ENCODE results near the gene NEIL1. TPM values are rescaled to one million over a fixed set of nuclear protein-coding genes. Genes with fewer than 3 reads are reported as not detected.

NEIL1 gene
- total and polyA plus RNA-seq, 2 donors (not counting 1 experiment from before 2014, with no cell fraction given): 0.68 to 6.3 TPM

- no peak for DNase-seq (ENCODE audit: low read depth in 2 of 2)
- H4K20me1 ChIP-seq (ENCODE audit: control insufficient read depth, extremely low read depth, insufficient read depth, low read length): no peaks in the 10 kb centered on the region
- H3K4me2 ChIP-seq (ENCODE audit: extremely low read depth, insufficient read depth, low read length): no peak overlapping the region
- no peak overlapping the region for H3K4me3 ChIP-seq (replicated peaks in 1 of 4; ENCODE audit: control extremely low read depth in 1 of 4, insufficient read depth in 1 of 4, low read depth in 3 of 4, low read length in 4 of 4)
- no peaks in the 10 kb centered on the region for H3K79me2 ChIP-seq (ENCODE audit: control insufficient read depth, insufficient read depth, low read length)
- no peak overlapping the region for H3K9ac ChIP-seq (ENCODE audit: insufficient read depth, low read length)
- H3K27me3 ChIP-seq (ENCODE audit: control insufficient read depth, insufficient read depth, low read length): peaks cover 5% of the 10 kb centered on the region
- H3K27ac ChIP-seq (ENCODE audit: insufficient read depth, low read length): no peak overlapping the region
- no peak overlapping the region for H2AFZ ChIP-seq (ENCODE audit: low read length)
- H3K9me3 ChIP-seq (ENCODE audit: control insufficient read depth, insufficient read depth, low read depth, low read length): no peaks in the 10 kb centered on the region
- H3K4me1 ChIP-seq (ENCODE audit: control insufficient read depth, extremely low read depth, insufficient read depth, low read length): no peaks in the 10 kb centered on the region
- peaks cover 2% of the 10 kb centered on the region for H3K36me3 ChIP-seq (ENCODE audit: control insufficient read depth, insufficient read depth, low read length)
- TF ChIP-seq CTCF (conservative IDR thresholded peaks at IDR 0.05 in 1 of 2, IDR thresholded peaks at IDR 0.05 in 1 of 2; ENCODE audit: low read depth in 1 of 2, low read length in 2 of 2) (no peak), EZH2 (IDR thresholded peaks at IDR 0.05; ENCODE audit: low read length, missing control alignments) (no peak)
These were observed 3.2 kb downstream of the NEIL1 start for GRCh38 chr15:75349851-75350588.

GRCh38 chr15:75350601-75351361 lies 3.9 kb downstream of the NEIL1 start:
- H3K27me3 ChIP-seq (ENCODE audit: control insufficient read depth, insufficient read depth, low read length): peaks cover 5% of the 10 kb centered on the region
- H3K27ac ChIP-seq (ENCODE audit: insufficient read depth, low read length): no peak overlapping the region
- H3K4me3 ChIP-seq (replicated peaks in 1 of 4; ENCODE audit: control extremely low read depth in 1 of 4, insufficient read depth in 1 of 4, low read depth in 3 of 4, low read length in 4 of 4): no peak overlapping the region
- H3K9me3 ChIP-seq (ENCODE audit: control insufficient read depth, insufficient read depth, low read depth, low read length): no peaks in the 10 kb centered on the region
- H2AFZ ChIP-seq (ENCODE audit: low read length): no peak overlapping the region
- no peak overlapping the region for H3K9ac ChIP-seq (ENCODE audit: insufficient read depth, low read length)
- no peak overlapping the region for H3K4me2 ChIP-seq (ENCODE audit: extremely low read depth, insufficient read depth, low read length)
- no peaks in the 10 kb centered on the region for H3K4me1 ChIP-seq (ENCODE audit: control insufficient read depth, extremely low read depth, insufficient read depth, low read length)
- TF ChIP-seq CTCF (conservative IDR thresholded peaks at IDR 0.05 in 1 of 2, IDR thresholded peaks at IDR 0.05 in 1 of 2; ENCODE audit: low read depth in 1 of 2, low read length in 2 of 2): no peak
- no peak for TF ChIP-seq EZH2 (IDR thresholded peaks at IDR 0.05; ENCODE audit: low read length, missing control alignments)
- no peaks in the 10 kb centered on the region for H4K20me1 ChIP-seq (ENCODE audit: control insufficient read depth, extremely low read depth, insufficient read depth, low read length)
- no peaks in the 10 kb centered on the region for H3K79me2 ChIP-seq (ENCODE audit: control insufficient read depth, insufficient read depth, low read length)
- DNase-seq (ENCODE audit: low read depth in 2 of 2): no peak
- peaks cover 2% of the 10 kb centered on the region for H3K36me3 ChIP-seq (ENCODE audit: control insufficient read depth, insufficient read depth, low read length)

- no peaks in the 10 kb centered on the region for H3K9me3 ChIP-seq (ENCODE audit: control insufficient read depth, insufficient read depth, low read depth, low read length)
- no peak for DNase-seq (ENCODE audit: low read depth in 2 of 2)
- TF ChIP-seq CTCF (conservative IDR thresholded peaks at IDR 0.05 in 1 of 2, IDR thresholded peaks at IDR 0.05 in 1 of 2; ENCODE audit: low read depth in 1 of 2, low read length in 2 of 2): no peak
- no peak for TF ChIP-seq EZH2 (IDR thresholded peaks at IDR 0.05; ENCODE audit: low read length, missing control alignments)
- H3K4me2 ChIP-seq (ENCODE audit: extremely low read depth, insufficient read depth, low read length): no peak overlapping the region
- H3K36me3 ChIP-seq (ENCODE audit: control insufficient read depth, insufficient read depth, low read length): peaks cover 5% of the 10 kb centered on the region
- H3K4me3 ChIP-seq (replicated peaks in 1 of 4; ENCODE audit: control extremely low read depth in 1 of 4, insufficient read depth in 1 of 4, low read depth in 3 of 4, low read length in 4 of 4): no peak overlapping the region
- H3K27me3 ChIP-seq (ENCODE audit: control insufficient read depth, insufficient read depth, low read length): peaks cover 5% of the 10 kb centered on the region
- no peaks in the 10 kb centered on the region for H3K79me2 ChIP-seq (ENCODE audit: control insufficient read depth, insufficient read depth, low read length)
- no peaks in the 10 kb centered on the region for H4K20me1 ChIP-seq (ENCODE audit: control insufficient read depth, extremely low read depth, insufficient read depth, low read length)
- H3K27ac ChIP-seq (ENCODE audit: insufficient read depth, low read length): no peak overlapping the region
- no peak overlapping the region for H2AFZ ChIP-seq (ENCODE audit: low read length)
- no peak overlapping the region for H3K9ac ChIP-seq (ENCODE audit: insufficient read depth, low read length)
- no peaks in the 10 kb centered on the region for H3K4me1 ChIP-seq (ENCODE audit: control insufficient read depth, extremely low read depth, insufficient read depth, low read length)
These were observed 5.6 kb downstream of the NEIL1 start for GRCh38 chr15:75352186-75353080.

All from fibroblast of lung (primary cell).